ENCODE results near the gene TPPP2. TPM values are rescaled to one million over a fixed set of nuclear protein-coding genes. Genes with fewer than 3 reads are reported as not detected.

The TPPP2 gene
- total RNA-seq, 1 donor from 2014 or later: not detected

- no peak for ATAC-seq
- Histone ChIP-seq H3K9me3 (no peaks in the 10 kb centered on the region), H3K27me3 (ENCODE audit: low read depth) (no peaks in the 10 kb centered on the region), H3K4me1 (peaks cover 28% of the 10 kb centered on the region), H3K4me3 (no peak overlapping the region), H3K27ac (no peak overlapping the region), H3K36me3 (peaks cover 55% of the 10 kb centered on the region)
- no peak for DNase-seq
- intact Hi-C loops (cut with DNase I): no loop called here
- TF ChIP-seq, protein P1, sequence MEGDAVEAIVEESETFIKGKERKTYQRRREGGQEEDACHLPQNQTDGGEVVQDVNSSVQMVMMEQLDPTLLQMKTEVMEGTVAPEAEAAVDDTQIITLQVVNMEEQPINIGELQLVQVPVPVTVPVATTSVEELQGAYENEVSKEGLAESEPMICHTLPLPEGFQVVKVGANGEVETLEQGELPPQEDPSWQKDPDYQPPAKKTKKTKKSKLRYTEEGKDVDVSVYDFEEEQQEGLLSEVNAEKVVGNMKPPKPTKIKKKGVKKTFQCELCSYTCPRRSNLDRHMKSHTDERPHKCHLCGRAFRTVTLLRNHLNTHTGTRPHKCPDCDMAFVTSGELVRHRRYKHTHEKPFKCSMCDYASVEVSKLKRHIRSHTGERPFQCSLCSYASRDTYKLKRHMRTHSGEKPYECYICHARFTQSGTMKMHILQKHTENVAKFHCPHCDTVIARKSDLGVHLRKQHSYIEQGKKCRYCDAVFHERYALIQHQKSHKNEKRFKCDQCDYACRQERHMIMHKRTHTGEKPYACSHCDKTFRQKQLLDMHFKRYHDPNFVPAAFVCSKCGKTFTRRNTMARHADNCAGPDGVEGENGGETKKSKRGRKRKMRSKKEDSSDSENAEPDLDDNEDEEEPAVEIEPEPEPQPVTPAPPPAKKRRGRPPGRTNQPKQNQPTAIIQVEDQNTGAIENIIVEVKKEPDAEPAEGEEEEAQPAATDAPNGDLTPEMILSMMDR (IDR thresholded peaks at IDR 0.05): no peak
Observed at GRCh38 chr14:21018286-21018685, 11.7 kb upstream of the TPPP2 start.

DNA sequence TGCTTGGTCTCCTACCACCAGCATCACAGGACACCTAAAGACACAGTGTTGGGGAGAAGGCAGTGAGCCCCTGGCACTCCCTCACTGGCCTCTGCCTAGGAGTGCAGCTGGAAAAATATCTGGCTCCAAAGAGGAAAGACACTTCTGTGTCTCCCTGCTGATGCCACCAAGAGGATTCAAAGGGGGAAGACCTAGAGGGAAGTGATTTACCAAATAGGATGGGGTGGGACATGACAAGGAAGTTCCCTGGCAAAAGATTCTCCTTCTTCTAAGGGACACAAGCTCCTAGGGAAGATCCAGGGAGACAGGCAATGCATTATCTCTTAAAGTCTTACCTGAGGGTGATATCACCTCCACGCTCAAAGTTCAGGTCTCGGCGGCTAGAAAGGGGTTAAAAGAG lies 11.2 kb upstream of the TPPP2 start:
- ATAC-seq (no peak), DNase-seq (no peak)
- TF ChIP-seq, protein P1 (IDR thresholded peaks at IDR 0.05): no peak
- Histone ChIP-seq H3K36me3 (peaks cover 55% of the 10 kb centered on the region), H3K4me3 (no peak overlapping the region), H3K9me3 (no peaks in the 10 kb centered on the region), H3K27me3 (ENCODE audit: low read depth) (no peaks in the 10 kb centered on the region), H3K4me1 (peaks cover 28% of the 10 kb centered on the region), H3K27ac (no peak overlapping the region)
- intact Hi-C loops (cut with DNase I): no loop called here

GRCh38 chr14:21019366-21019765 lies 10.7 kb upstream of the TPPP2 start:
- Histone ChIP-seq H3K27me3 (ENCODE audit: low read depth) (no peaks in the 10 kb centered on the region), H3K27ac (no peak overlapping the region), H3K36me3 (peaks cover 55% of the 10 kb centered on the region), H3K4me1 (peaks cover 28% of the 10 kb centered on the region), H3K4me3 (no peak overlapping the region), H3K9me3 (no peaks in the 10 kb centered on the region)
- no peak for DNase-seq
- ATAC-seq: no peak
- TF ChIP-seq, protein P1 (IDR thresholded peaks at IDR 0.05): no peak
- intact Hi-C loops (cut with DNase I): no loop called here

DNA sequence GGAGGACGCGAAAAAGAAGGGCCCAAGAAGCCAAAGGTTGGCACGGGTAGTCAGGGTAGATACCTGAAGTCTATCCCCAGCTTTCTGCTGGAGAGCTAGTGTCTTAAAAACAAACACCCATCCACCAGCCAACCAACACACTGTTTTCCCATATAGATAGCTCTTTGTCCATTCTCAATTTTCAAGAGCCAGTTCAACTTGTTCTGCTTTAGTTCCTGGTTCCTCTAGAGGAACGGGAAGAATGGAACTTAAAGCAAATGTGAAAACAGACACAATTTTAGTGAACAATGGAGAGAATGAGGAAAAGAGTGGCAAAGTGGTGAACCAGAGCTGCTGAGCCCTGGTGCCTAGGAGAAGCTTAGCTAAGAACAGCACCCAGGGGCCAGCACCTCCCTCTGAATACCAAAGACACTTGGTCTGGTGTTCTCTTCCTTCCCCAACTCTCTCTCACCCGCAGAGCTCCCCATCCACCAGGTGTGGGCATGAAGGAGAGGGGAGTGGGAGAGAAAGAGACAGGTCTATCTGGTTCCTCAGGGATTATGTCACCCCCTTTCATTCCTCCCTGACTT lies 9.0 kb upstream of the TPPP2 start:
- Histone ChIP-seq H3K4me3 (no peak overlapping the region), H3K27me3 (ENCODE audit: low read depth) (no peaks in the 10 kb centered on the region), H3K36me3 (peaks cover 55% of the 10 kb centered on the region), H3K9me3 (no peaks in the 10 kb centered on the region), H3K27ac (no peak overlapping the region), H3K4me1 (peaks cover 22% of the 10 kb centered on the region)
- ATAC-seq (no peak), DNase-seq (no peak)
- intact Hi-C loops (cut with DNase I): loop anchor here (5.0 kb wide), 1 partner anchor 76 kb away; the partner anchor contains the start of gene ZNF219
- TF ChIP-seq, protein P1 (IDR thresholded peaks at IDR 0.05): no peak

DNA sequence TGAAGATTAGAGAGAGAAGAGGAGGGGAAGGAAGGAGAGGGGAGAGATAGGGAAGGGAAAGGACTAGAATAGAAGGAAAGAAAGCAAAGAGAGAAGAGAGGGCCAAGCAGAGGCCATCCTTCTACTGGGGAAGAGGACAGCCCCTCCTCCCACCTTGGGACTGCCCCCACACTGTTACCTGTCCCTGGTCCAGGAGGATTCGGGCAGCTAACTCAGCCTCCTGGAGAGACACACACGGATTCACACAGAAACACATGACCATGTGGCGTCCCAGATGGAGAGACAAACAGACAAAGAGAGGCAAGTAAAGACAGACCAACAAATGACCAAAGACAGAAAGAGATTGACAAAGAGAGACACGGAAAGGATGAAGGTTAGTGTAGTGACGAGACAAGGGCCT lies 7.3 kb upstream of the TPPP2 start:
- Histone ChIP-seq H3K27ac (peak overlapping the region; percentile 4), H3K4me1 (peaks cover 20% of the 10 kb centered on the region), H3K27me3 (ENCODE audit: low read depth) (no peaks in the 10 kb centered on the region), H3K9me3 (no peaks in the 10 kb centered on the region), H3K36me3 (peaks cover 46% of the 10 kb centered on the region), H3K4me3 (peak overlapping the region; percentile 90)
- no peak for DNase-seq
- ATAC-seq: no peak
- intact Hi-C loops (cut with DNase I): loop anchor here (5.0 kb wide), 1 partner anchor 75 kb away; the partner anchor contains the start of gene ZNF219
- TF ChIP-seq, protein P1 (IDR thresholded peaks at IDR 0.05): no peak
